Gastrocnemius medialis (tissue), 4 donors: Measurements from ENCODE around the gene CD244. TPM values are rescaled to one million over a fixed set of nuclear protein-coding genes. Genes with fewer than 3 reads are reported as not detected.

Source experiments
- ATAC-seq, 2 donors: fragments of 150-250 bp; one replicate each; pipeline ENCODE4 v1.9.1; 2016
- DNase-seq, 2 donors: peaks; one replicate each; pipeline ENCODE4 v3.0.0-alpha.2; 2019
- H3K27ac ChIP-seq, 4 donors: fragments of 200-600 bp; sonication (generic); 1 replicate in 1 of 4; 2 replicates in 3 of 4; pipeline ENCODE4 v1.5.1; 2016 to 2018; ENCODE audit warnings: mild to moderate bottlenecking in 2 of 4, moderate library complexity in 1 of 4
- H3K27me3 ChIP-seq, 3 donors: fragments of 200-600 bp; sonication (generic) in 2 of 3; 1 replicate in 1 of 3; 2 replicates in 2 of 3; pipeline versions ENCODE4 v1.5.1 to v1.6.0; 2016 to 2019; ENCODE audit warnings: mild to moderate bottlenecking in 1 of 3, moderate library complexity in 1 of 3
- H3K36me3 ChIP-seq, 2 donors: fragments of 200-600 bp; sonication (generic) in 1 of 2; one replicate each; pipeline ENCODE4 v1.5.1; 2017 to 2018
- H3K4me1 ChIP-seq, 2 donors: fragments of 200-600 bp; sonication (generic) in 1 of 2; one replicate each; pipeline ENCODE4 v1.5.1; 2016 to 2017; ENCODE audit warnings: mild to moderate bottlenecking in 2 of 2
- H3K4me3 ChIP-seq, 4 donors: fragments of 200-600 bp; sonication (generic) in 3 of 4; 1 replicate in 1 of 4; 2 replicates in 3 of 4; pipeline ENCODE4 v1.5.1; 2016 to 2019; ENCODE audit warnings: mild to moderate bottlenecking in 2 of 4
- H3K9me3 ChIP-seq, 3 donors: fragments of 200-600 bp; sonication (generic) in 2 of 3; 1 replicate in 1 of 3; 2 replicates in 2 of 3; pipeline ENCODE4 v1.5.1; 2016 to 2019
- POLR2A ChIP-seq, 2 donors: fragments of 450-650 bp; IDR thresholded peaks; one replicate each; pipeline ENCODE4 v1.6.1; 2017; ENCODE audit warnings: antibody characterized with exemption in 2 of 2, mild to moderate bottlenecking in 2 of 2, moderate library complexity in 2 of 2
- in situ Hi-C, 4 donors: fragments of 200-750 bp; cut with MboI; loops; one replicate each; pipeline versions ENCODE4 v1.15.0 to v1.8.0; 2017; ENCODE audit warnings: low sequenced_read_pairs in 4 of 4
- intact Hi-C: fragments of 100-400 bp; cut with DNase I; formaldehyde crosslinking; loops from one replicate; pipeline ENCODE4 v1.15.1; 2023; ENCODE audit warnings: low total_unique reads
- total RNA-seq, 4 donors: library from RNA; depleted of rRNA; stranded (reverse); fragments of >200 nt; gene quantifications; one replicate each; pipeline versions ENCODE4 v1.1.0 to v1.2.3, GENCODE V29; 2016
- TF ChIP-seq, protein P1 (sequence below), 5 experiments: fragments of 450-650 bp in 3 of 5; fragments of 200-600 bp in 2 of 5; sonication (generic) in 2 of 5; IDR thresholded peaks in 4 of 5; conservative IDR thresholded peaks in 1 of 5; 1 replicate in 4 of 5; 2 replicates in 1 of 5; pipeline ENCODE4 v1.5.1; 2016 to 2019; ENCODE audit warnings: antibody characterized with exemption in 5 of 5, mild to moderate bottlenecking in 3 of 5, moderate library complexity in 3 of 5

The CD244 gene
- total RNA-seq, 4 donors from 2014 or later: not detected

DNA sequence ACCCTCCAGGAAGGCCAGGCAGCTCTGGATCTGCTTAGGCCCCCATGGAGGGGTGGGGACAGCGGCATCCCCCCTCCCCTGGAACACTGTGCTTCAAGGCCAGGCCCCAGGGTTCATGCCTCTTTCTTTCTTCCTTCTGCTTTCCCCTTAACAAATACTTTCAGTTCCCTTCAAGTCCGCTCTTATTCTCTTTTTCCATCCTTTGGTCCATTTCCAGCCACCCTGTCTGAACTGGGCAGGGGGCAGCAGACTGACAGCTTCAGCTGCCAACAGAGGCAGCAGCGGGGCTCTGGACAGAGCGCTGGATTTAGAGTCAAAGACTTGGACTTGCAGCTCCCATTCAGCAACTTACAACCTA is 1.1 kb upstream of the CD244 start:
- H3K36me3 ChIP-seq: no peaks in the 10 kb centered on the region
- in situ Hi-C loops: no loop called here
- no peaks in the 10 kb centered on the region for H3K27me3 ChIP-seq
- no peaks in the 10 kb centered on the region for H3K4me1 ChIP-seq
- no peak overlapping the region for H3K27ac ChIP-seq
- intact Hi-C loops: no loop called here
- no peak for ATAC-seq
- H3K9me3 ChIP-seq: no peaks in the 10 kb centered on the region
- H3K4me3 ChIP-seq: no peak overlapping the region
- DNase-seq: peak; percentile 14 to 17
- TF ChIP-seq, protein P1, sequence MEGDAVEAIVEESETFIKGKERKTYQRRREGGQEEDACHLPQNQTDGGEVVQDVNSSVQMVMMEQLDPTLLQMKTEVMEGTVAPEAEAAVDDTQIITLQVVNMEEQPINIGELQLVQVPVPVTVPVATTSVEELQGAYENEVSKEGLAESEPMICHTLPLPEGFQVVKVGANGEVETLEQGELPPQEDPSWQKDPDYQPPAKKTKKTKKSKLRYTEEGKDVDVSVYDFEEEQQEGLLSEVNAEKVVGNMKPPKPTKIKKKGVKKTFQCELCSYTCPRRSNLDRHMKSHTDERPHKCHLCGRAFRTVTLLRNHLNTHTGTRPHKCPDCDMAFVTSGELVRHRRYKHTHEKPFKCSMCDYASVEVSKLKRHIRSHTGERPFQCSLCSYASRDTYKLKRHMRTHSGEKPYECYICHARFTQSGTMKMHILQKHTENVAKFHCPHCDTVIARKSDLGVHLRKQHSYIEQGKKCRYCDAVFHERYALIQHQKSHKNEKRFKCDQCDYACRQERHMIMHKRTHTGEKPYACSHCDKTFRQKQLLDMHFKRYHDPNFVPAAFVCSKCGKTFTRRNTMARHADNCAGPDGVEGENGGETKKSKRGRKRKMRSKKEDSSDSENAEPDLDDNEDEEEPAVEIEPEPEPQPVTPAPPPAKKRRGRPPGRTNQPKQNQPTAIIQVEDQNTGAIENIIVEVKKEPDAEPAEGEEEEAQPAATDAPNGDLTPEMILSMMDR (IDR thresholded peaks at IDR 0.05 in 4 of 5, conservative IDR thresholded peaks at IDR 0.05 in 1 of 5): no peak
- TF ChIP-seq POLR2A (IDR thresholded peaks at IDR 0.05): no peak

DNA sequence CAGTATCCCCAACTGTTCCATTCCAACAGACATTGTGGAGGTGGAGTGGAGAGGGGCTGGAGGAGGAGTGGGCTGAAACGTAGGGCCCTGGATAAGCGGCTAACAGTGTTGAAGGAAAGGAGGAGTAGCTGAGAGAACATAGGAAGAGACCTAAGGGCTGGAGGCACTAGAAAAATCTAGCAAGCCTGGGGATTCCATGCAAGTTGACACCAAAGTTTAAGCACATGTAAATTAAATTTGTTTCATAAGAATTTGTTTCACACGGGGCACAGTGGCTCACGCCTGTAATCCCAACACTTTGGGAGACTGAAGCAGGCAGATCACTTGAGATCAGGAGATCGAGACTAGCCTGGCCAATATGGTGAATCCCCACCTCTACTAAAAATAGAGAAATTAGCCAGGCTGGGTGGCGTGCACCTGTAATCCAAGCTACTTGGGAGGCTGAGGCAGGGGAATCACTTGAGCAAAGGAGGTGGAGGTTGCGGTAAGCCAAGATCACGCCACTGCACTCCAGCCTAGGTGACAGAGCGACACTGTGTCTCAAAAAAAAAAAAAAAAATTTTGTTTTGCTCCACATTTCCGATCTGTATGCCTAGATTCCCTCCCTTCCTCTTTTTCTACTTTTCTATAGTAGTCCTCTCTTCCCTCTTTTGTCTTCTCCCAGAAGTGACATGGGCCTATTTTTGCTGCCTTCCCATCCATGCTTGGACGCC is 530 bp upstream of the CD244 start:
- in situ Hi-C loops (no loop called here), intact Hi-C loops (no loop called here)
- no peak overlapping the region for H3K4me3 ChIP-seq
- no peaks in the 10 kb centered on the region for H3K9me3 ChIP-seq
- H3K36me3 ChIP-seq: no peaks in the 10 kb centered on the region
- H3K27ac ChIP-seq: no peak overlapping the region
- DNase-seq (no peak), ATAC-seq (peak in 1 of 2 donors; percentile 16)
- TF ChIP-seq POLR2A (IDR thresholded peaks at IDR 0.05): no peak
- TF ChIP-seq, protein P1 (IDR thresholded peaks at IDR 0.05 in 4 of 5, conservative IDR thresholded peaks at IDR 0.05 in 1 of 5): no peak
- no peaks in the 10 kb centered on the region for H3K4me1 ChIP-seq
- H3K27me3 ChIP-seq: no peaks in the 10 kb centered on the region

DNA sequence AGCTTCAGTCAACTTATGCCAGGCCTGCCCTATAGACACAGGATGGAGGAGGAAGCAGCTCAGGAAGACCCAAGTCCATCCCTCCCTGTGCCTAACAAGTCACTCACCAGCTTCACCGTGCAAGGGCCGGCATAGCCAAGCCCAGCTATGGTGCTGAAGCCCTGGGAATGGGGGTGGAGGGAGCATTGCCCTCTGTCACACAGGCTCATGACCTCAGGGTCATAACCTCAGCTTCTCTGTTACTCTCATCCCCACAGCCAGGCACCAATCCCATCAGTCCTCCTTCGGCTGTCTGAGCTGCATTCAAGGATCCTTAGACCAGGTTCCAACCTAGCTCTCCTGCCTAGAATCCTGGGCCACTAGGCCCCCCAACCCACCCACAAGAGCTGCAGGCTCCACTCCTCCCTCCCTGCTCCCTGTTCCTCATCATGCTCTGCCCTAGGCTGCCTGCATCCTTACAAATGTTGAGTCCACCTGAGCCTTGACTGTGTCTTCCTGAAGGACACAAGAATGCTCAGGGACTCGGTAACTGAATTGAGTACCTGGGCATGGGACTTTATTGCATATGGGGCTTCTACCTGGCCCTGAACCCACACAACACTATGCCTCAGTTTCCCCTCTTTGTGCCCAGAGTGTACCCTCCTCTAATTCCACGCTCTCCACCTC is 1.7 kb downstream of the CD244 start:
- Histone ChIP-seq H3K27ac (no peak overlapping the region), H3K9me3 (no peaks in the 10 kb centered on the region), H3K36me3 (no peaks in the 10 kb centered on the region), H3K27me3 (no peaks in the 10 kb centered on the region), H3K4me3 (no peak overlapping the region), H3K4me1 (no peaks in the 10 kb centered on the region)
- intact Hi-C loops: no loop called here
- in situ Hi-C loops: no loop called here
- ATAC-seq: no peak
- no peak for DNase-seq
- TF ChIP-seq, protein P1 (IDR thresholded peaks at IDR 0.05 in 4 of 5, conservative IDR thresholded peaks at IDR 0.05 in 1 of 5): no peak
- no peak for TF ChIP-seq POLR2A (IDR thresholded peaks at IDR 0.05)

DNA sequence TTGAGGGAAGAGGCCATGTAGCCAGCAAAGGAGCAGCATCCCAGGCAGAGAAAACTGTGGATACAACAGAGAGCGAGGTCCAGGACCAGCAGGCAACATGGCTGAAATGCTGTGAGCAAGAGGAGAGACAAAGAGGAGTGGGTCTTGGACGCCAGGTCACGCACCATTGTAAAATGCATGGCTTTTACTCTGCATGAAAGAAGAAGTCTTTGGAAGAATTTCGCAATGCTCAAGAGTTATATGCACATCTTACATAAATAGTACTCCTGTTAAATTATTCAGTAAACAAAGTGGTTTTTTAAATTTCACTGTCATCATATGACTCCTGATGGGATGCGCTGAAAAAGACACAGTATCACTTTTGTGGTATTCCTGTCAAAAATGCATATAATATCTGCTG is 3.5 kb downstream of the CD244 start:
- no peak for ATAC-seq
- in situ Hi-C loops: no loop called here

More for the DNA sequence above, 3.5 kb downstream of the CD244 start:
- no peaks in the 10 kb centered on the region for H3K9me3 ChIP-seq
- no peak for DNase-seq
- H3K36me3 ChIP-seq: no peaks in the 10 kb centered on the region
- TF ChIP-seq, protein P1 (IDR thresholded peaks at IDR 0.05 in 4 of 5, conservative IDR thresholded peaks at IDR 0.05 in 1 of 5): no peak
- no peaks in the 10 kb centered on the region for H3K27me3 ChIP-seq
- intact Hi-C loops: no loop called here
- H3K27ac ChIP-seq: no peak overlapping the region
- H3K4me3 ChIP-seq: no peak overlapping the region
- H3K4me1 ChIP-seq: no peaks in the 10 kb centered on the region
